NCI-H1417 treated with DMSO at 0.1 percent for 48 hours (cell line): Measurements from ENCODE around the gene DVL1.
"Not testable (repeated sequence)": the region's sequence is repeated elsewhere in the genome, so short reads cannot be mapped to it uniquely, and the experiment has no call there.

Source experiments
- DNase-seq: peaks from one replicate; lab custom pipeline; 2025; lab: John Stamatoyannopoulos, UW

DVL1 gene

GRCh38 chr1:1373815-1374588 lies 24.8 kb upstream of the DVL1 start:
- no peak for DNase-seq

- DNase-seq, result no peak
Measured at GRCh38 chr1:1373051-1373814, 24.0 kb upstream of the DVL1 start.

- DNase-seq, result no peak
Measured at GRCh38 chr1:1371746-1372711, 22.8 kb upstream of the DVL1 start.

- no peak for DNase-seq
Measured at GRCh38 chr1:1371364-1371745, 22.1 kb upstream of the DVL1 start.

- DNase-seq, result no peak
Measured at GRCh38 chr1:1370771-1371300, 21.6 kb upstream of the DVL1 start.

GRCh38 chr1:1370094-1370493 lies 20.9 kb upstream of the DVL1 start:
- not testable (repeated sequence) for DNase-seq

GRCh38 chr1:1367315-1367714 lies 18.1 kb upstream of the DVL1 start:
- no peak for DNase-seq

GRCh38 chr1:1366699-1367066 lies 17.5 kb upstream of the DVL1 start:
- no peak for DNase-seq

GRCh38 chr1:1365875-1366698 lies 16.9 kb upstream of the DVL1 start:
- no peak for DNase-seq

GRCh38 chr1:1364266-1364665 lies 15.0 kb upstream of the DVL1 start:
- DNase-seq, result no peak

GRCh38 chr1:1361982-1362423 lies 12.8 kb upstream of the DVL1 start:
- no peak for DNase-seq

- no peak for DNase-seq
Measured at GRCh38 chr1:1361233-1361981, 12.2 kb upstream of the DVL1 start.

- no peak for DNase-seq
Measured at GRCh38 chr1:1360506-1361169, 11.4 kb upstream of the DVL1 start.

- no peak for DNase-seq
Measured at GRCh38 chr1:1359664-1360468, 10.6 kb upstream of the DVL1 start.

GRCh38 chr1:1359308-1359663 lies 10.1 kb upstream of the DVL1 start:
- no peak for DNase-seq

- DNase-seq, result no peak
Measured at GRCh38 chr1:1358433-1359271, 9.4 kb upstream of the DVL1 start, which contains the start of gene MXRA8. Gene MXRA8, minus strand, starts transcription at chr1:1358555. Its CDS starts 51 bp downstream, at chr1:1358504.

GRCh38 chr1:1357871-1358432 lies 8.7 kb upstream of the DVL1 start:
- DNase-seq, result no peak
